GM19455 (cell line): ENCODE results near the gene ITGAX.

Source experiments
- ATAC-seq: cut with Tn5 transposase; IDR thresholded peaks from one replicate; pipeline ENCODE4 v1.9.1; 2021; ENCODE audit not compliant: unreplicated experiment

The ITGAX gene

GRCh38 chr16:31347445-31347844 lies 7.5 kb upstream of the ITGAX start:
- no peak for ATAC-seq

GRCh38 chr16:31348579-31348978 lies 6.4 kb upstream of the ITGAX start:
- no peak for ATAC-seq

GRCh38 chr16:31350275-31351005 lies 4.5 kb upstream of the ITGAX start:
- no peak for ATAC-seq

DNA sequence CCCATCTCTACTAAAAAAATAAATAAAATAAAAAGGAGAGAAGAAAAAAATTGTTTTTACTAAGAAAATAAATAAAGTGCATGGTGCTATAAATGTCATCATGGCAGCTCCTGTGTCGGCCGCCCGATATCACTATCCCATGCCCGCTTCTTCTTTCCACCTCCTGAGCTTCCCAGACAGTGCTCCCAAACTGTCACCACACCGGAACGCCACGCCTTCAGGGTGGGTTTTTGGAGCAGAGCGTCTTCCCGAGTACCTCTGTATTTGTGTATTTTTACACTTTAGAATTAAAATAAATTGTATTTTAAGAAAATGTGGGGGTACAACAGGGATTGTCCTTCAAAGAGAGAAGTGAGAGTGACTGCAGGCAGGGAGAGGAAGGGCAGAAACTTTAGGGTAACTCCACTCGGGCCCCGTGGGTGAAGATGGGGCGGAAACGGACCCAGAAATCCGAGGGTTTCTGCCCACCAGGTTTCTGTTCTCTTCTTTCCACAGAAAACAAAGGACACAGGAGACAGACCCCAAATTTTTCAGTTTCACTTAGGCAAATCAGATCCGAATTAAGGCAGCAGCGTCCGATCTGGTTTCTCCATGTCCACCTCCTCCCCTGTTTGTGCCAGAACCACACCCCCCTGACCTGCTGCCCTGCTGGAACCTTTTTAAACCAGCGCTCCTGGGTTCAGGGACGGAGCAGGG lies 3.6 kb upstream of the ITGAX start:
- no peak for ATAC-seq

GRCh38 chr16:31351942-31352325 lies 3.0 kb upstream of the ITGAX start:
- no peak for ATAC-seq

GRCh38 chr16:31352376-31353115 lies 2.4 kb upstream of the ITGAX start:
- ATAC-seq: no peak

- ATAC-seq: no peak
These were observed 590 bp downstream of the ITGAX start for GRCh38 chr16:31355431-31356100.

DNA sequence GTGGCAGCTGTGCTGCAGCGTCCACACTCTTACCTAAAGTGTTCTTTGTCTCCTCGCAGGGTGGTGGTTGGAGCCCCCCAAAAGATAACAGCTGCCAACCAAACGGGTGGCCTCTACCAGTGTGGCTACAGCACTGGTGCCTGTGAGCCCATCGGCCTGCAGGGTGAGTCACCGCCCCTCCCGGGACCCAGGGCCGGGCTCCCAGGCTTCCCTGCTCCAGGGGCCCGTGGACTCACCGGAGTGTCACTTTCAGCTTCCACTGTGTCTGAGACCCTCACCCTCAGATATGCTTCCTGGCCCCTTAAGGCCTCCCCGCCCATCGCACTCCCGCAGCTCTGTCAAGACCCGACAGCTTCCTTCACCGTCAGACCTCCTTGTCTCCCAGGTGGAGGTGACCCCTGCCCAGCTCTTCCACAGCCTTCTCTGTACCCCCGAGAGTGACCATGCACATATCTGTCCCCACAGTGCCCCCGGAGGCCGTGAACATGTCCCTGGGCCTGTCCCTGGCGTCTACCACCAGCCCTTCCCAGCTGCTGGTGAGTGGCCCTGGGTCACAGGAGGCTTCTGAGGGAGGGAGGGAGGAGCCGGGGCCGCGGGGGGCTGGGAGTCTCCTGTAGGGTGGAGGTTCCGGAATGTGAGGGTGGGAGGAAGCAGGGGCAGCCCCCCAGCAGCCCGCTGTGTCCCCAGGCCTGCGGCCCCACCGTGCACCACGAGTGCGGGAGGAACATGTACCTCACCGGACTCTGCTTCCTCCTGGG lies 1.8 kb downstream of the ITGAX start:
- no peak for ATAC-seq

- no peak for ATAC-seq
These were observed 2.5 kb downstream of the ITGAX start for GRCh38 chr16:31357324-31358109.

GRCh38 chr16:31360251-31360650 lies 5.3 kb downstream of the ITGAX start:
- ATAC-seq: no peak

DNA sequence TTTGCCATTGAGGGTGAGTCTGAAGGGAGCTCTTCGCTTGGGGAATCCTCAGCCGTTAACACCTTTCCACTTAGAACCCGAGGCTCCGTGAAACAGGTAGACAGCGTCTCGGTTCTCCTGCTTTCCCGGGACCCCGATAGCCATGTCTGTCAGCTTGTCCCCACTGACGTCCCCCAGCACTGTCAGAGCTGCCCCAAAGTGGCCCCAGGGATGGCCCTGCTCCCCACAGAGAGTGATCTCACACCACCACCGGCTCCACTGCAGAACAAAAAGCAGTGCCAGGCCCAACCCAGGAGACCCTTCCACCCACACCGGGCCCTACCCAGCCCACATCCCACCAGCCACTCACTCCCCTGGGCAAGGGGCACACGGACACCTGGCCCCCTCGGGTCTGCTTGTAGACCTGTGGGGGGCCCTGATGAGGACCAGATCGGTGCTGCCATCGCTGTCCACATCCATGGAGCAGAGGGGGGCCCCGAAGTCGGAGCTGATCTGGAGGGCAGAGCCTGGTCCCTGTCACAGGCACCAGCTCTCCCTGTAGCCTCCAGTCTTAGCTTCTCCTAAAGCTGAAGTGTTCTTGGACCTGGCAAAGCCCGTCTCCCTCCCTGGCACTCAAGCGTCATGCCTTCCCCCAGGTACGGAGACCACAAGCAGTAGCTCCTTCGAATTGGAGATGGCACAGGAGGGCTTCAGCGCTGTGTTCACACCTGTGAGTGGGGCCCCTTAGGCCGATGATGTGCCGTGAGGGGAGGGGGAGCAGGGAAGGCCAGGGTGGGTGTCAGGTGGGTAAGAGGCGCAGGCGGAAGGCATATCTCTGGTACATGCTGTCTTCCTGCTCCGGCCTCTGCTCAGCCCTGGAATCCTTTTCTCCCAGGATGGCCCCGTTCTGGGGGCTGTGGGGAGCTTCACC lies 6.5 kb downstream of the ITGAX start:
- no peak for ATAC-seq

DNA sequence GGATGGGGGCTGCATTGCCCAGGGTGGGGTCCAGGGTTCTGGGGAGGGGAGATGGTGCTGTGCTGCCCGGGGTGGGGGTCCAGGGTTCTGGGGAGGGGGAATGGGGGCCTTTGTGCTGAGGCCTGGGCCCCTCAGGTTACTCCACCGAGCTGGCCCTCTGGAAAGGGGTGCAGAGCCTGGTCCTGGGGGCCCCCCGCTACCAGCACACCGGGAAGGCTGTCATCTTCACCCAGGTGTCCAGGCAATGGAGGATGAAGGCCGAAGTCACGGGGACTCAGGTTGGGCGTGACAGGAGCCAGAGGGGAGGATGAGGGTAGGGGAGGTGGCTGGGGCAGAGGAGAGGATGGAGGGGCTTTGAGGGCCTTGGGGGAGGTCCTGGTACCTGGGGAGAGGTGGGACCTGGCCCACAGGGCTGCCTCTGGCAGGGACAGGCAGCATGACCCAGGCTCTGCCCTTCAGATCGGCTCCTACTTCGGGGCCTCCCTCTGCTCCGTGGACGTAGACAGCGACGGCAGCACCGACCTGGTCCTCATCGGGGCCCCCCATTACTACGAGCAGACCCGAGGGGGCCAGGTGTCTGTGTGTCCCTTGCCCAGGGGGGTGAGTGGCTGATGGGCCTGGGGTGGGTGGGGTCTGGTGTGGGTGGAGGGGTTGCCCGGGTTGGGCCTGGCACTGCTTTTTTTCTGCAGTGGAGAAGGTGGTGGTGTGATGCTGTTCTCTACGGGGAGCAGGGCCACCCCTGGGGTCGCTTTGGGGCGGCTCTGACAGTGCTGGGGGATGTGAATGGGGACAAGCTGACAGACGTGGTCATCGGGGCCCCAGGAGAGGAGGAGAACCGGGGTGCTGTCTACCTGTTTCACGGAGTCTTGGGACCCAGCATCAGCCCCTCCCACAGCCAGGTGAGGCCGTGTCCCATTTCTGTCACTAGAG lies 7.8 kb downstream of the ITGAX start:
- ATAC-seq: no peak

GRCh38 chr16:31363721-31364120 lies 8.7 kb downstream of the ITGAX start:
- ATAC-seq: no peak

DNA sequence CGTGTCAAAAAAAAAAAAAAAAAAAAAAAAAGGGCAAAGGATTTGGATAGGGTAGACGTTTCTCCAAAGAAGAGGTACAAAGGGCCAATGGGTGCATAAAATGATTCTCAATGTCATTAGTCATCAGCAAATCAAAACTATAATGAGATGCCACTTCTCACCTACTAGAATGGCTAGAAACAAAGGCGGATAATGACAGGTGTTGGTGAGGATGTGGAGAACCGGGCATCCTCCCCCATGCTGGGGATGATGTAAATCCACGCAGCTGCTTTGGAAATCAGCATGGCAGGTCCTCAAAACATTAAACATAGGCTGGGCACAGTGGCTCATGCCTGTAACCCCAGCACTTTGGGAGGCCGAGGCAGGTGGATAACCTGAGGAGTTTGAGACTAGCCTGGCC lies 9.4 kb downstream of the ITGAX start:
- no peak for ATAC-seq

- no peak for ATAC-seq
These were observed 10.3 kb downstream of the ITGAX start for GRCh38 chr16:31365131-31365865.

DNA sequence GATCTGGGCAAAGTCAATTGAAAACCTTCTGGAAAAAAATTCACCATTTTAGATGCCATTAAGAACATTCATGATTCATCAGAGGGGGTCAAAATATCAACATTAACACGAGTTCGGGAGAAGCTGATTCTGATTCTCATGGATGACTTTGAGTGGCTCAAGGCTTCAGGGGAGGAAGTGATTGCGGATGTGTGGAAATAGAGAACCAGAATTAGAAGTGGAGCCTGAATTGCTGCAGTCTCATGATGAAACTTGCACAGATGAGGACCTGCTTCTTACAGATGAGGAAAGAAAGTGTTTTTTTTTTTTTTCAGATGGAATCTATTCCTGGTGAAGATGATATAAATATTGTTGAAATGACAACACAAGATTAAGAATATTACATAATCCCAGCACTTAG lies 12.9 kb downstream of the ITGAX start:
- ATAC-seq: no peak

- no peak for ATAC-seq
These were observed 16.0 kb downstream of the ITGAX start for GRCh38 chr16:31371008-31371407.
